Stimulated activated CD4-positive, alpha-beta T cell treated with anti-CD3 and anti-CD28 coated beads, Interleukin-15, amount 100 ng/mL, for 48 hours (primary cell): Measurements from ENCODE around the gene GTPBP10.

Experiments used
- DNase-seq, 2 donors: peaks; one replicate each; pipeline ENCODE4 v3.0.0-alpha.2; 2020; ENCODE audit warnings: low read depth in 2 of 2

GTPBP10 gene

GRCh38 chr7:90351987-90352386 is 5.5 kb downstream of the GTPBP10 start:
- no peak for DNase-seq

- no peak for DNase-seq
Observed at GRCh38 chr7:90383422-90383821, 36.9 kb downstream of the GTPBP10 start.

GRCh38 chr7:90383861-90384260 is 37.3 kb downstream of the GTPBP10 start:
- DNase-seq: no peak

GRCh38 chr7:90384433-90384832 is 37.9 kb downstream of the GTPBP10 start:
- no peak for DNase-seq

GRCh38 chr7:90387470-90388240 is 41.1 kb downstream of the GTPBP10 start:
- DNase-seq: no peak

GRCh38 chr7:90390926-90391325 is 44.4 kb downstream of the GTPBP10 start:
- no peak for DNase-seq

GRCh38 chr7:90391488-90391887 is 45.0 kb downstream of the GTPBP10 start:
- DNase-seq: no peak

- DNase-seq: no peak
Observed at GRCh38 chr7:90396420-90396819, 49.9 kb downstream of the GTPBP10 start.

- no peak for DNase-seq
Observed at GRCh38 chr7:90401989-90402388, 55.5 kb downstream of the GTPBP10 start.

- DNase-seq: no peak
Observed at GRCh38 chr7:90402785-90403173, 56.3 kb downstream of the GTPBP10 start.

- peak; percentile 59 to 65 for DNase-seq
Observed at GRCh38 chr7:90403174-90404113, 56.9 kb downstream of the GTPBP10 start, which contains the start of gene CLDN12. Gene CLDN12 (plus strand): TSS chr7:90403461. CDS start chr7:90412677, 9,216 bp downstream.

GRCh38 chr7:90404777-90405176 is 58.3 kb downstream of the GTPBP10 start:
- DNase-seq: no peak

GRCh38 chr7:90407484-90407821 is 60.9 kb downstream of the GTPBP10 start:
- DNase-seq: no peak

- no peak for DNase-seq
Observed at GRCh38 chr7:90408142-90408541, 61.6 kb downstream of the GTPBP10 start.

- DNase-seq: no peak
Observed at GRCh38 chr7:90409667-90410066, 63.2 kb downstream of the GTPBP10 start.

GRCh38 chr7:90411510-90411909 is 65.0 kb downstream of the GTPBP10 start:
- no peak for DNase-seq

GRCh38 chr7:90412458-90413184 is 66.1 kb downstream of the GTPBP10 start:
- no peak for DNase-seq

GRCh38 chr7:90413185-90413528 is 66.6 kb downstream of the GTPBP10 start:
- DNase-seq: no peak

- no peak for DNase-seq
Observed at GRCh38 chr7:90421651-90422050, 75.1 kb downstream of the GTPBP10 start.

- no peak for DNase-seq
Observed at GRCh38 chr7:90424720-90425119, 78.2 kb downstream of the GTPBP10 start.

GRCh38 chr7:90425376-90425775 is 78.9 kb downstream of the GTPBP10 start:
- DNase-seq: no peak
